Bronchial epithelial cell (primary cell): ENCODE results near the gene PAQR6. TPM values are rescaled to one million over a fixed set of nuclear protein-coding genes. Genes with fewer than 3 reads are reported as not detected.
A peak's percentile ranks its signal among the peaks of the same experiment; 100 is the strongest.

ENCODE experiments used
- DNase-seq: peaks from one replicate; pipeline ENCODE4 v3.0.0-alpha.2; 2010; ENCODE audit warnings: low read depth
- FAIRE-seq: peaks from 2 replicates; lab custom pipeline; 2011; peaks lifted over from hg19 to GRCh38; lab: Jason Lieb, UNC
- H3K27me3 ChIP-seq: 2 replicates; pipeline ENCODE4 v1.5.1; 2011; ENCODE audit warnings: low read length; ENCODE audit not compliant: control insufficient read depth, insufficient read depth
- H3K36me3 ChIP-seq: 2 replicates; pipeline ENCODE4 v1.5.1; 2011; ENCODE audit warnings: low read length; ENCODE audit not compliant: control insufficient read depth, insufficient read depth
- H3K4me3 ChIP-seq: 2 replicates; pipeline ENCODE4 v1.5.1; 2011; ENCODE audit warnings: mild to moderate bottlenecking, low read depth, low read length, control low read depth
- total RNA-seq: library from RNA; depleted of rRNA; stranded (reverse); fragments of >200 nt; gene quantifications from 2 replicates; pipeline ENCODE4 v1.2.1, GENCODE V29; 2014
- TF ChIP-seq, protein P1 (sequence below): IDR thresholded peaks from 2 replicates; pipeline ENCODE4 v1.5.1; 2011; ENCODE audit warnings: mild to moderate bottlenecking, moderate library complexity, low read length, control low read depth, inconsistent platforms; ENCODE audit not compliant: insufficient read depth, severe bottlenecking

The PAQR6 gene
- total RNA-seq, 1 donor from 2014 or later: 0.26 TPM

DNA sequence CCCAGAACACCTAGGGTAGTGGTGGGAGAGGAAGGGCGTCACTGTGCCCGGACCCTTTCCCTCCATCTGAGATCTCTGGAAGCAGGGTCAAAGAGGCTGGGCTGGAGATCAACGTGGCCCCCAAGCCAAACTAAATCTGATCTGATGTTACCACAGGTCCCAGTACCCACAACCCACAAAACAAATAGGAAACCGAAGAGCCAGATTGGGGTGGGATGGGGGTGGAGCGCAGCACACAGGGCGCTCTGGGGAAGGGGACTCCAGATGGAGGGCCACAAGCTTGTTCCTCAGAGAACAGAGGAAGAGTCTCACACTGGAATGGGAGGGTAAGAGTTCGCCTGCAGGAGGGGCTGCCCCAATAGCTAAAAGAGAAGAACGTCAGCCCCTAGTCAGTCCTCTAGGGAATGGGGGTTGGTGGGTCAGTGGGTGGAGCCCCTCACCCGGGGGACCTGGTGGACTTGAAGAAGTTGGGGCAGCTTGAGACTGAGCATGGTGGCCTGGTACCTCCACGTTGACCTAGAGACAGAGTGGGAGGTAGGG, 1.5 kb downstream of the PAQR6 start:
- TF ChIP-seq, protein P1, sequence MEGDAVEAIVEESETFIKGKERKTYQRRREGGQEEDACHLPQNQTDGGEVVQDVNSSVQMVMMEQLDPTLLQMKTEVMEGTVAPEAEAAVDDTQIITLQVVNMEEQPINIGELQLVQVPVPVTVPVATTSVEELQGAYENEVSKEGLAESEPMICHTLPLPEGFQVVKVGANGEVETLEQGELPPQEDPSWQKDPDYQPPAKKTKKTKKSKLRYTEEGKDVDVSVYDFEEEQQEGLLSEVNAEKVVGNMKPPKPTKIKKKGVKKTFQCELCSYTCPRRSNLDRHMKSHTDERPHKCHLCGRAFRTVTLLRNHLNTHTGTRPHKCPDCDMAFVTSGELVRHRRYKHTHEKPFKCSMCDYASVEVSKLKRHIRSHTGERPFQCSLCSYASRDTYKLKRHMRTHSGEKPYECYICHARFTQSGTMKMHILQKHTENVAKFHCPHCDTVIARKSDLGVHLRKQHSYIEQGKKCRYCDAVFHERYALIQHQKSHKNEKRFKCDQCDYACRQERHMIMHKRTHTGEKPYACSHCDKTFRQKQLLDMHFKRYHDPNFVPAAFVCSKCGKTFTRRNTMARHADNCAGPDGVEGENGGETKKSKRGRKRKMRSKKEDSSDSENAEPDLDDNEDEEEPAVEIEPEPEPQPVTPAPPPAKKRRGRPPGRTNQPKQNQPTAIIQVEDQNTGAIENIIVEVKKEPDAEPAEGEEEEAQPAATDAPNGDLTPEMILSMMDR: no peak
- H3K27me3 ChIP-seq: no peaks in the 10 kb centered on the region
- no peak for DNase-seq
- H3K4me3 ChIP-seq: no peak overlapping the region
- H3K36me3 ChIP-seq: peaks cover 12% of the 10 kb centered on the region
- FAIRE-seq: peak; percentile 79

DNA sequence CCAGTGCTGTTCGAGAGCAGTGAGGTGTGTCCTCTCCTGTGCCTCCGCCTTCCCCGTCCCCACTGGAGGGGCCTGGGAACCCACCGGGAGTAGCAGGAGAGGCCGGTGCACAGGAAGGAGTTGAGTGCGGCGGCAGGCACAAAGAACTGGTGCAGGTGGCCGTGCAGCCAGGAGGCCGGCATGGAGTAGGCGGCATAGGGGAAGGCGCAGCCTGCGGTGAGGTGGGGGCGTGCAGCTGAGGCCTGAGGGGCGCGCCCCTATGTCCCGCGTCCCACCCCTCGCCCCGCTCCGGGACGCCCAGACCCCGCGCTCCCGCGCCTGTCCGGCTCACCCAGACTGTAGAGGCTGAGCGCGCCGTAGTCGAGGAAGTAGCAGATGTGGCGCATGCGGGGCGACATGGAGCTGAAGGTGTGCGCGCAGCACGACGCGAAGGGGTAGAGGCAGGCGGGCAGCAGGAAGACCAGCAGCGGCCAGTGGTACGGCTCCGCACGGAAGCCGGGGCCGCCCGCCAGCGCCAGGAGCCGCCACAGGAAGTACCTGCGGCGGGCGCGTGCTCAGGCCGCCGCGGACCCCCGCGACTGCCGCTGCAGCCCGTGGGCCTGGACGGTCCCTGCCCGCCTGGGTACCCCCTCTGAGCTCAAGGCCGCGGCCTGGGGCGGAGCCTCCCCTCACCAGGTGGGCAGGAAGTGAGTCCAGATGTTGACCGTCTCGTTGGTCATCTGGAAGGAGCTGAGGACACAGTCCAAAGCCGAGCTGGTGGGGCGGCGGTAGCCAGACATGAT, 2.2 kb downstream of the PAQR6 start:
- FAIRE-seq (no peak), DNase-seq (no peak)
- Histone ChIP-seq H3K4me3 (peak overlapping the region; percentile 11), H3K36me3 (peaks cover 8% of the 10 kb centered on the region), H3K27me3 (no peaks in the 10 kb centered on the region)
- TF ChIP-seq, protein P1: no peak

GRCh38 chr1:156244712-156245111, 3.1 kb downstream of the PAQR6 start:
- no peak overlapping the region for H3K4me3 ChIP-seq
- TF ChIP-seq, protein P1: no peak
- no peaks in the 10 kb centered on the region for H3K27me3 ChIP-seq
- FAIRE-seq (no peak), DNase-seq (no peak)
- H3K36me3 ChIP-seq: peaks cover 2% of the 10 kb centered on the region

DNA sequence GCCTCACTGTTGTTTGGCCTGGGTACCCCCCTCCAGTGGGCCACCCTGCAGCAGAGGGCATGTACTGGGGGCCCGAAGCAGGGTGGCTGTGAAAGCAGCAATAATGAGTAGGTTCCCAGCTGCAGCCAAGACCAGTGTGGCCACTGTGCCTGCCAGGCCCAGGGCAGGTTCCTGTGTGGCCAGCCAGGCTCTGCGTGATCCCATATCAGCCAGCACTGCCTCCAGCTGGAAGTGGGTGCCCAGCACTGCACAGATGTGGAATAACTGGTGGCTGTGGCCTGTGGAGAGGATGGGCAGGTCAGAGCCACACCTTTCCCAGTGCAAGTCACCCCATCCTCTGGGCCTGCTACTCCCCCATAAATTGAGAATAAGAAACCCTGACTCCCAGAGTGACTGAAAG, 3.7 kb downstream of the PAQR6 start:
- DNase-seq (no peak), FAIRE-seq (no peak)
- H3K4me3 ChIP-seq: no peak overlapping the region
- H3K27me3 ChIP-seq: no peaks in the 10 kb centered on the region
- H3K36me3 ChIP-seq: peaks cover 2% of the 10 kb centered on the region
- TF ChIP-seq, protein P1: no peak

DNA sequence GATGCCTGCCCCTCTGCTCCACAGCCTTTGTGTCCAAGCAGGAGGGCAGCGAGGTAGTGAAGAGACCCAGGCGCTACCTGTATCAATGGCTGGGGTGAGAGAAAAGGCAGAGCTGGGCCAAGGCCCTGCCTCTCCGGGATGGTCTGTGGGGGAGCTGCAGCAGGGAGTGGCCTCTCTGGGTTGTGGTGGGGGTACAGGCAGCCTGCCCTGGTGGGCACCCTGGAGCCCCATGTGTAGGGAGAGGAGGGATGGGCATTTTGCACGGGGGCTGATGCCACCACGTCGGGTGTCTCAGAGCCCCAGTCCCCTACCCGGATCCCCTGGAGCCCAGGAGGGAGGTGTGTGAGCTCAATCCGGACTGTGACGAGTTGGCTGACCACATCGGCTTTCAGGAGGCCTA, 5.1 kb downstream of the PAQR6 start:
- no peak for FAIRE-seq
- TF ChIP-seq, protein P1: no peak
- peaks cover 3% of the 10 kb centered on the region for H3K36me3 ChIP-seq
- H3K4me3 ChIP-seq: no peak overlapping the region
- no peak for DNase-seq
- H3K27me3 ChIP-seq: no peaks in the 10 kb centered on the region
